Measurements from ENCODE around the gene RAD51B. TPM values are rescaled to one million over a fixed set of nuclear protein-coding genes. Genes with fewer than 3 reads are reported as not detected.
"Not testable (repeated sequence)": the region's sequence is repeated elsewhere in the genome, so short reads cannot be mapped to it uniquely, and the experiment has no call there.

RAD51B gene
- total and polyA plus RNA-seq, 9 of the 15 experiments (the other 6 are each of a cell fraction or from before 2014, with no cell fraction given) = 8.5 to 17.3 (median 11.3) TPM

- TF ChIP-seq STAT5A (IDR thresholded peaks at IDR 0.05; ENCODE audit: borderline replicate concordance, low read length) (peak; percentile 64), KDM1A (IDR thresholded peaks at IDR 0.05) (peak; percentile 90 to 93), HDAC3 (IDR thresholded peaks at IDR 0.05; ENCODE audit: borderline replicate concordance, partially characterized antibody) (peak; percentile 68)
These were observed 943.6 kb downstream of the RAD51B start (continued) for GRCh38 chr14:68762953-68763764.

- H3K27me3 ChIP-seq (ENCODE audit: control insufficient read depth in 2 of 2, insufficient read depth in 2 of 2, low read length in 2 of 2); H4K20me1 ChIP-seq (replicated peaks; ENCODE audit: control insufficient read depth, insufficient read depth, low read length); H3K27ac ChIP-seq (ENCODE audit: extremely low read depth, low read depth, low read length); ATAC-seq; CTCF ChIA-PET (ENCODE audit: low intra/inter-chr PET ratio); FAIRE-seq; H3K36me3 ChIP-seq (ENCODE audit: control insufficient read depth, insufficient read depth, low read length); H3K9me1 ChIP-seq (ENCODE audit: control insufficient read depth, insufficient read depth, low read length); BruUV-seq (replicated peaks); H3K9ac ChIP-seq (ENCODE audit: insufficient read depth in 1 of 2, low read depth in 2 of 2, low read length in 2 of 2); DNase-seq (ENCODE audit: extremely low read depth in 1 of 4, low spot score in 3 of 4); in situ Hi-C loops (cut with MboI); H3K79me2 ChIP-seq (ENCODE audit: control insufficient read depth, insufficient read depth, low read length); H3K9me3 ChIP-seq (replicated peaks; ENCODE audit: control insufficient read depth, insufficient read depth, low read depth, low read length); H3K4me3 ChIP-seq: not testable (repeated sequence)
- H3K4me2 ChIP-seq (ENCODE audit: insufficient read depth, low read length) = 0 out of 2 replicates have a peak overlapping the region, but pooled peaks have one; percentile 31
- H2AFZ ChIP-seq (ENCODE audit: low read depth, low read length) = 0 out of 2 replicates have a peak overlapping the region, but pooled peaks have one; percentile 24
- WGBS (ENCODE audit: insufficient coverage, low coverage, missing lambda C conversion rate) = 85% methylated on average over 4 of the region's 4 CpGs
- POLR2A ChIA-PET = interaction anchor here (0.9 to 1.9 kb wide), 4 partner anchors 12 to 29 kb away, joined by 3 to 8 read pairs (median 8); partner anchors contain the start of gene ZFP36L1
- intact Hi-C loops (cut with micrococcal nuclease) = loop anchor here (2.0 to 5.0 kb wide), 2 partner anchors 29 to 37 kb away; partner anchors contain the start of gene ZFP36L1
- H3K4me1 ChIP-seq (replicated peaks in 1 of 2; ENCODE audit: control insufficient read depth in 2 of 2, insufficient read depth in 2 of 2, low read length in 2 of 2) = peaks cover 21 to 48% of the 10 kb centered on the region in 2 experiments
These were observed 944.3 kb downstream of the RAD51B start for GRCh38 chr14:68763843-68764242.

All from K562 (cell line).